Activated T-helper 1 cell treated with anti-CD3 and anti-CD28 coated beads, Interleukin-2, amount 50 U/mL, for 16 hours (primary cell): ENCODE results near the gene DCTD.
"Not testable (repeated sequence)": the region's sequence is repeated elsewhere in the genome, so short reads cannot be mapped to it uniquely, and the experiment has no call there.

Experiments used
- DNase-seq, 2 donors: peaks; one replicate each; pipeline ENCODE4 v3.0.0-alpha.2; 2020; ENCODE audit warnings: low read depth in 1 of 2, low spot score in 1 of 2

Gene DCTD

DNA sequence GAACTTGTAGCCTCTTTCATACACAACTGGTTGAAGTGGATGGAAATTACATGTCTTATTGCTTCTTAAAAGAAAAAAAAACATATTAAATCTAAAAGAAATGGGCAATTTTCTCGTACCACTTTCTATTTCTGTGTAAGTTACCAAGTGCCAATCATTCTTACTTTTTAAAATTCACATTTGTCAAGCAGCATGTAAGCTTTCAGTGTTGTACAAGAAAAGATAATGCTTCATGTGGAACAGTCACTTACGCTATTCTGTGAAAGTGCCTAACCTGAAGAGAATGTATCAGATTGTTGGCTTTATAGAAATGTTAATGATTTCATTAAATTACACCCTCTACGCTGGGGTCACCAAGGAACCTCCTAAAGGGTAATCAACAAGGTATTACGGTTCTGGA, 4.4 kb upstream of the DCTD start:
- DNase-seq: no peak

DNA sequence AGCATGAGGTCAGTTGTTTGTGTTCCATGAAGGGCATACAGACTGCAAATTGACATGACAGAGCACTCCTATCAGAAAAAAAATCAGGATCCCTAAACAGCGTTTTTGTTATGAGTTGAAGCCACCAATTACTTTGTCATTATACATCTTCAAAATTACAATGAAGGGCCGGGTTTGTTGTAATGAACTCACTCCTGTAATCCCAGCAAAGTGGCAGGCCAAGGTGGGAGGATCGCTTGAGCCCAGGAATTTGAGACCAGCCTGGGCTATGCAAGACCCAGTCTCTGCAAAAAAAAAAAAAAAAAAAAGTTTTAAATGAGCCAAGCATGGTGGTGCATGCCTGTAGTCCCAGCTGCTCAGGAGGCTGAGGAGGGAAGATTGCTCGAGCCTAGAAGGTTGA, 3.5 kb upstream of the DCTD start:
- DNase-seq: no peak

DNA sequence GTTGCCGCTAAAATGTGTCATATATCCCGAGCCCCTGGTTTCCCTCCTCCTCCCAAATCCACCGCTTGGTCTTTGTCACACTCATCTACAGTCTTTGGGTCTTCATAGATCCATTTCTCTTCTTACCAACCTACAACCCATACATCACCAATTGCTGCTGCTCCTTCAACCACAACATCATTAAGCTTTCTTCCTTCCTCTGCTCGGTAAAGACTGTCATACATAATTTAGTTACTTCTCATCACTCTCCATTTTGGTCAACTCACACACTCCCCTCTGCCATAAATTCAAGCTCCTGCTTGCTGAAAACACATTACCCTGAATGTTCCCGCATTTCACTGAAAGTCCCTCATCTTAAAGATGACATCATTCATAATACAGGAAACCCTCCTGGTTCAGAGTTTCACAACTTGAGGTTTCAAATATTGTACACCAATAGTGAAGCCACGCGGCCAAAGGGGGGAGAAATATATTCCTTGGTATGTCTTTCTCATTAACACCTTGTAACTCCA, 1.7 kb upstream of the DCTD start:
- DNase-seq: no peak

DNA sequence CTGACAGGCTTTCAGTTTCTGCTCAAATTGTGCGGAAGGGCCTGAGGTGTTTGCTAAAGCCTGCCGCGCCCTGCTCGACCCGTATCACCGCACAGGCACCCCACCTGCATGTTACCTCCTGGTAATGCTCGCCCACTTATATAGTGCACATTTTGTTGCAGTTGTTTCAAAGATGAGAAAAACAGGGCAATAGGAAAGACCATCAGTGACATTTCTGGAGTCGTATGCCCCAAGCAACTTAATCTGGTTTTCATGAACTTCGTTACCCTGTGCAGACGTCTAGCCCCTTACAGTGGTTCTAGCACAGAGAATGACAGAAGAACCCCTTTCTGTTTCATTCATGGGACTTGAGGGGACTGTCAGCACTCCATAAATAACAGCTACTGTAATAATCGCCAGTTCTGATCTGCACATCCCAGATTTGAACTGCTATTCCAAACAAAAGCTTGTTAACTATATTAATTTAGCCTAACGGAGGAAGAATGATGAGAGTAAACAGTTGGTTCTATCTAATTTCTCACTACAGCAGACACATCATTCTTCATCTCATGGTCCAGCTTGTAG, 940 bp upstream of the DCTD start:
- no peak for DNase-seq

DNA sequence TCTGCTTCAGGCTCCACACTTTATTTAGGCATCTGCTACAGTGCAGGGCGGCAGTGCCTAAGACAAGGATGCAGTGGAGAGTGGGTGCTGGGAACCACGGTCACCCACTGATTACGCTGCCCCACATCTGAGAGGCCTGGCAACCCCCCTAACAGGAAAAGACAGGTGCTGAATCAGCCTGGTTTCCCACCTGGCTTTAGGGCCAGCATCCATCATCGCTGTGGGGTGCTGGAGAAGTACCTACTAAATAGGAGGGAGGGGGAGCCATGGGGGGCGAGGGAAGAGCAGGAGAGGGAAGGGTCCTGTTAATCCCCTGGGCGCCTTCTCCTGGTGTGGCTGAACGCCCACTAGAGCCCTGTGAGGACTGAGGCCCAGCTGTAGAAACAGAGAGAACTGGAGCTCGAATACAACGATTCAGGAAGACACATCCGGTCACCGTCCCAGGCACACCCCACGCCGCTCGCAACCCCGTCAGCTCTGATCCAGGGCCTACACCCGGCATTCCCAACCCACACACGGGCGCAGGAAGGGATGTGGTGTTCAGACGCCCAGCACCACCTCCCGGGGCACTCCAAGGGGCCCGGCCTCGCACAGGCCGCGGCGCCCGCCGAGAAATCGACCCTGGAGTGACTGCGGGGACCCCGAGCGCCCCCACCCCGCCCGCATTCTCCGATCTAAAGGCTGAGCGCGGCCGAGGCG, 554 bp downstream of the DCTD start:
- DNase-seq: no peak

DNA sequence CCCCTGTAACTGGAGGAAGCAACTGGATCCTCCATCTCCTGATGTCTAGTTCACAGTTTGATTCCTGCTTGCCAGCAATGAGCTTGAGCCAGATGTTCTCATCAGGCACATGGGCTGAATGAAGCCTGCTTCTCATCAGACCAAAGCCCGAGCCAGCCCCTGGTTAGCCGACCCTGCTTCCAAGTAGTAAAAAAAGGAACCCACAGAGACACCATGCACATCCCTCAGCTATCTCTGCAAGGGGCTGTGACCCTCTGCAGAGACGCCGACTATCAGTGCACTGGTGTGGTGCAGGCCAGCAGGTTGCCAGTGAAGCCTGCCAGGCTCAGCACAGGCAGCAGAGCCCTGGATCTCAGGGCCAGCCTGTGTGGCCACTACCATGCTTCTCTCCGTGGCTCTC, 2.8 kb downstream of the DCTD start:
- DNase-seq: no peak

DNA sequence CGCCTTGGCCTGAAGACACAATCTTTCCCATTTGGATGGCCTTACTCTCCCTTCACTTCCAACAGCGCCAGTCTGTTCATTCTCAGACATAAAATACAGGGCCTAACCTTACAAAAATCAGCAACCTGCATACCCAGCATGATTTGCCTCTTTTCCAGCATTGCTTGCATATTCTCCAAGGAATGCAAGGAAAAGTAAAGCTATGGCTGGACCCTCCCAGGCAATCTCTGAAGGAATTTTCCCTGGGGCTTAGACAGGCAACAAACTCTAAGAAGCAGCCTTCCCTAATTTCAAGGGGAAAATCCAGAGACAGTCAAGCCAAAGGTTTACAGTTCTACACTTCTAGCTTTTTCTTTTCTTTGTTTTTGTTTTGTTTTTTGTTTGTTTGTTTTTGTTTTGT, 3.6 kb downstream of the DCTD start:
- no peak for DNase-seq

DNA sequence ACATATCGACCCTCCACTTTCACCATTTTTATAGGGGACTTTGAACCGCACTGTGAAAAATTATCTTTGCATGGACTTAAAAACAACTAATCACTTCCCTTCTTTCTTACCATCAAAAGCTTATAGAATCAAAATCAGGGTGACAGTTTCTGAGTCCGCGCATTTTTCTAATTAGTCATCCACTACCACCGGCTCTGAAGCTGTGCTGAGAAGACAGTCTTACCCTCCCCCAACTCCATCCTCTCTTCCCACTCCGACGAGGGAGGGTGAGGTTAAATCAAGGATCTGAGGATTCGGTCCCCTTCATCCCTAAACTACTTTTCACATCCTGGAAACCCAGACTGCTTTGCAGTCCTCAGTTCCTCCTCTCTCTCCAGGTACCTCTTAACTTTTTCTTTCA, 4.2 kb downstream of the DCTD start:
- DNase-seq: no peak

DNA sequence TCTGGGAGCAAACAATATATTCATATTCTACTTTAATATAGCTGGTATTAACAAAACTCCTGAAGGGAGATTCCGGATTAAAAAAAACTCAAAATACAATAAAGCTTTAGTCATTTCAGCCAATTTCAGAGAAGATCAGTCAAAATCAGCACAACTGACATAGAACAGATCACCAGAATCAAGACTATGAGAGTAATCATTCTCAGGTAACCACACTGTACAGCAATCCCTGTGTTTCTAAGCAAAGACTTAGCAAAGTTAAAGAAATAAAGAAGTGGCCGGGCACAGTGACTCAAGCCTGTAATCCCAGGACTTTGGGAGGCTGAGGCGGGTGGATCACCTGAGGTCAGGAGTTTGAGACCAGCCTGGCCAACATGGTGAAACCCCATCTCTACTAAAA, 9.1 kb downstream of the DCTD start:
- DNase-seq: no peak

DNA sequence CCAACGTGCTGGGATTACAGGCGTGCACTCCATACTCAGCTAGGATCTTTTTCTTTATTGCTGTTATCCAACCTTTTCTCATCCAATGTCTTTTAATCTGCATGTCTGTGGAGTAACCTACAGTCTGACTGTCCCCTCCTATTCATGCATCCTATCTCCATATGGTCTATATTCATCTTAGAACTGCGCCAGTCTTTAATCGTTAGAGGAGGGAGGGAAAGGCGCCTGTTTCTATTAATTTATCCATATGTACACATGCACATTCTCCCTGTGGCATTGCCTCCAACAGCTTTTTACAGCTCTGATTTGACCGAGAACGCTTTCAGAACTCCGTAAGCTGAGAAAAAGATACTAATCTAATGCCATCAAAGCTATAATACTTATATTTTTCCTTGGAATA, 9.8 kb downstream of the DCTD start:
- no peak for DNase-seq

DNA sequence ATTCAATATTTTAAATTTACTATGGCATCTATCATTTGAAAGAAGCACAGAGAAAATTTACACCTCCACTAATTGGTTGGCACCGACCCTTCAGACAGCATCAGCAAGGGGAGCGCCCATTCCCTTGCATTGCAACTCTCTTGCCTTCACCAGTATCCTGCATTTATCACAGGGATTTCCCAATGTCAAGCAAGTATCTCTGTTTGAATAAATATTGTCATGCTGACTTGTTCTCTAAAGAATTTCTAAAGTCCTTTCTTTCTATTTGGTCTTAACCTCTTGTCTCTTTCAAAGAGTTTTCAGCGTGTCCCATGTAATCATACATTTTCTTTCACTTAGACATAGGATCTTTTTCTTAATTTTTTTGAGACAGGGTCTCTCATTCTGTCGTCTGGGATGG, 10.4 kb downstream of the DCTD start:
- DNase-seq: no peak

DNA sequence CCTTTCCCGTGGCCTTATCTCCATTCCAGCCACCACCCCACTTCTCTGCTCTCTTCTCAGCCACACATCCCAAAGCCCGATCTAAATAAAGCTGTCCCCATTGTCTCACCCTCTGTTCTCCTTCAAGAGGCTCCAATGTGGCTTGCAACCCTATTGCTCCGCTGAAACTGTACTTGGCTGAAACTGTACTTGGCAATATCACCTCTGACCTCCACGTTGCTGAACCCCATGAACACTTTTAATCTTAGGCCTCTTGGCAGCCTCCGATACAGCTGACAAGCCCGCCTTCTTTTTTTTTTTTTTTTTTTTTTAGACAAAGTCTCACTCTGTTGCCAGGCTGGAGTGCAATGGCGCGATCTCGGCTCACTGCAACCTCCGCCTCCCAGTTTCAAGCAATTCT, 12.1 kb downstream of the DCTD start:
- no peak for DNase-seq

DNA sequence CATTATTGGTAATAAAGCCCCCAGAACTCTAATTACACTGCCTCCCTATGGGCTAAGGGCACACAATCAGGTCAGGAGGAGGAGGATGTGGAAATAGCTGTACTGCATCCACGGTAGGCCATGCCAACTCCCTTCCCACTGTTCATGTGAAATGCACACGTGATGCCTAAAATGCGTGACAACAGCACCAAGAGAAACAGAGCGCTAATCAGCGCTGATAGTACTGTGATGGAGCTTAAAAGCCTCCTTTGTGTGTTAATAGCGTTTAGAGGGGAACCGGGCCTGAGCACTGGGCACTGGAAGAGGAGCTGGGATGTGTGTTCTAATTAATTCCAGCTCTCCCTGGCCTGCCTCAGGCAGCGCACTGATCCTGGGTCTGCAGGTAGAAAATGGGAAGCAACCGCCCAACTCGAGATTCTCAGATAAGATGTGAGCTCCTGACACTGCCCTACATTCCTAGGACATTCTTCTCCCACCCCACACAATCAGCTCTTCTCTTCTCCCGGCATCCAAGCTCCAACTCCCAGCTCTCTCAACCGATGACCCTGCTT, 12.9 kb downstream of the DCTD start:
- DNase-seq: no peak

DNA sequence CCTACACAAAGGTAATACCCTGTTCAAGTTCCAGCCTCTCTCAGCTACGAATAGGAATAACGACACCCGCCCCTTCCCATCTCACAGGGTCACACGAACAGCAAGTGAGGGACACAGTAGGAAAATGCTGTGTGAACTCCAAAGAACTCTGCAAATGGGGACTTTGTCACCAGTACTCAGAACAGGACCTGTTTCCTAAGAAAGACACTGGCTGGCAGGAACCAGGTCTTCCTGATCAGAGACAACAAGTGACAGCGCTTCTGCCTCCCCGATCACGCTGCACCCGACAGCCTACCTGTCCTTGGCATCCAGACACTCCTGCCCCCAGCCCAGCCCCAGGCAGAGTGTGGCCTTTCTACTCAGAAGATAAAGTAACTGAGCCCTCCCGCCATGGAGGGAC, 14.2 kb downstream of the DCTD start:
- DNase-seq: no peak

DNA sequence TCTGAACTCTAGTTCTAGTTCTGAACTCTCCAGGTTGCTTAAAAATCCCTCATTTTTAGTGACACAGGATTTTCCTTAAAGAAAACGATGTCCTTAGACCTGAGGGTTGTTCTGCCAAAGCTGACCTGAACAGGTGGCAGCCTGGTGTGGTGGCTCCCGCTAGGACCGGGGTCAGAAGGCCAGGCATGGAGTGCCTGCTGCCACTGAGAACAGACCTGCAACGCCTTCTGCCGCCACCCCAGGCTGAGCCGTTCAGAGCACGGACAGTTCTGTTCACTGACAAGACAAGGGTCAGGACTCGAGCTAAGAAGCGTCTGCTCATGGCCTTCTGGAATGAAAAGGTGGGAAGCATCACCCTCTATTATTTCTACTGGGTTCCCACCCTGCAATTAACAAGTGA, 15.8 kb downstream of the DCTD start:
- DNase-seq: no peak

DNA sequence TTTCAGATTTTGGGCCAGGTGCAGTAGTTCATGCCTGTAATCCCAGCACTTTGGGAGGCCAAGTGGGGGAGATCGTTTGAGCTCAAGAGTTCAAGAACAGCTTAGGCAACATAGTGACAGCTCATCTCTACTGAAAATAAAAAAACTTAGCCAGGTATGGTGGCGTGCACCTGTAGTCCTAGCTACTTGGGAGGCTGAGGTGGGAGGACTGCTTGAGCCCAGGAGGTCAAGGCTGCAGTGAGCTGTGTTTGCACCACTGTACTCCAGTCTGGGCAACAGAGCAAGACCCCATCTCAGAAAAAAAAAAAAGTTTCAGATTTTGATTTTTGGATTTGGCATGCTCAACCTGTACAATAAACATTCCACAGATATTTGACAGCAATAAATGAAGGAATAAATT, 17.2 kb downstream of the DCTD start:
- not testable (repeated sequence) for DNase-seq

DNA sequence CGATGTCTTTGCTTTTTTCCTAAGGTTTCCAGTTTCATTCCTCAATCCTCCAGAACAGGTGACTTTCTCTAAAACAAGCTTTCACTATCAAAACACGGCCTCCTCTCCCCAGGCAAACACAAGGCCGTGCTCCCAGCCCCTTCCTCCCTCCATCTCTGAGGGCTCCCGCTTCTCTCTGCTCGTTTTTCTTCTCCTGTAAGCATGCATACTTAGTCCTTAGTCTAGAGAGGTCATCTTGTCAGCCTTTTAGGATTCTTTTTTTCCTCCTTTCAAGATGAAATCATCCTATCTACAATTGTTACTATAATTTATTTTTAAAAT, 18.7 kb downstream of the DCTD start:
- DNase-seq: no peak

DNA sequence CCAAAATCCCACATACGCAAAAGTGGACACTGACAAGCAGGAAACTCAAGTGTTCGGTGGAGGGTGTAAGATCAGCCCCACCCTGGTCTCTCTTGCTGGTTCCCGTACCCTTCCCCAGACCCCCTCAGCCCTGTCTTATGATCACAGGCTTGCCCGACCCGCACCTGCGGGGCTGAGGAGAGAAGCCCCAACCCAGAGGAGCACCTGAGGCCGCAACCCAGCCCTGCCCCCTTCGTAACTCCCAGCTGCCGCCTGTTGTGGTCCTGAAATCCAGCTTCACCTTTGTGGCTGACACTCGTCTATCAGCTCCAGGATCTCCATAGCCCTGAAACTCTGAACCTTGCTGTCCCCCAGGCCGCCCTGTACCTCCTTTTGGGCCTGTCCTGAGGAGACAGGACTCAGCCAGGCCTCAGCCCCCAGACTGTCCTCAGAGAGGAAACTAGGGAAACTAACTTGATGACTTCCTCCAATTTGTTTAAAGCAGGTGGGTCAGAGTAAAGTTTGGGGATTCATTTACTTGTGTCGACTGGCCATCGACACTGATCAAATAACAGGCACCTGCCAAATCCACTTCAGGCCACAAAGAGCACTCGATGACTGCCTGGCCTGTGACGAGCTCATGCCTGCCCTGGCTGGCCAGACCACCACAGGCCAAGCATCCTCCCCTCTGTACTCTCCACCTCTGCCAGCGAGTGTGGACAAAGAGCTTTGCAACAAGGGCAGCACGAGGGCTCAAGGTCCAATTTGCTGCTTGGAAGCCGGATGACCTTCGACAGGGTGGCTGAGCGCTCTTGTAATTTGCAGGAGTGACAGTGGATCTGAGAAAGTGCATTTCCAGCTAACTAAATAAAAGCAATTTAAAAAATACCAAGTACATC, 19.3 kb downstream of the DCTD start:
- DNase-seq: no peak

DNA sequence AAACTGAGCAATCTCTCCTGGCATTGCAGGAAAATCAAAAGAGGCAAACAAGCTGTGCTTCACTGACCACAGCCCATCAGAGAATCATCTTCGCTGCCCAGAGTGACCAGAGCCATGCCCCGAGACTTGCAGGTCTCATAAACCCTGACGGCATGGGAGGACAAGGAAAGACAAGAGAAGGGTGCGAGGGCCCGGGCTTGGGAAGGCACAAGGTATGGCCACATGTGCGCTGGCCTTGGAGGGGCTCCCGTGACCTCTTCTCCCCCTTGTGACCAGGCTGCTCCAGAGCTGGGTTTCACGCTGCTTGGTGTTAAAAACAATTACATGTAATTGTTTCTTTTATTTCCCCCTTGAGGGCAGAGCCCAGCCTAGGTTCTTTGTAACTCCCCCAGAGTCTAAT, 20.8 kb downstream of the DCTD start:
- no peak for DNase-seq

DNA sequence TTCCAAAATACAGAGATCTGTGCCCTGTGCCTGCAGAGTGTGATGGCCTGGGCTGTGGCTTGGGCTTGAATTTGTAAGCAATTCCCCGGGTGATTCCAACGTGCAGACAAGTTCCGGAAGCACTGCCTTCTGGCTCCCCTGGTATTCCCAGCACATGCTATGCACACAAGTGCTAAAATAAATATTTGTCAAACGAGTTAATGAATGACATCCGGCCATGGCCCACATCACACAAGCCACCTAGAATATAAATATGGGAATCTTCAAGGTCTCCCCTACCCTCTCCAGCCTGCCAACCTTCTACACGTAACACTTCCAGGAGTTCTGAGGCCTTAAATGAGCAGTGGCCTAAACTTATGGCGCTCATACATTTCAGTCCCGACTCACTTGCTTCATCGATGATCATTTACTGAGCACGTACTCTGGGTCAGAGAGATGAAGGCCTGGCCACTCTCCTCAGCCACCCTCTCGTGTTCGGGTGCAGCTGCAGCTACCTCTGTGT, 21.3 kb downstream of the DCTD start:
- DNase-seq: no peak

DNA sequence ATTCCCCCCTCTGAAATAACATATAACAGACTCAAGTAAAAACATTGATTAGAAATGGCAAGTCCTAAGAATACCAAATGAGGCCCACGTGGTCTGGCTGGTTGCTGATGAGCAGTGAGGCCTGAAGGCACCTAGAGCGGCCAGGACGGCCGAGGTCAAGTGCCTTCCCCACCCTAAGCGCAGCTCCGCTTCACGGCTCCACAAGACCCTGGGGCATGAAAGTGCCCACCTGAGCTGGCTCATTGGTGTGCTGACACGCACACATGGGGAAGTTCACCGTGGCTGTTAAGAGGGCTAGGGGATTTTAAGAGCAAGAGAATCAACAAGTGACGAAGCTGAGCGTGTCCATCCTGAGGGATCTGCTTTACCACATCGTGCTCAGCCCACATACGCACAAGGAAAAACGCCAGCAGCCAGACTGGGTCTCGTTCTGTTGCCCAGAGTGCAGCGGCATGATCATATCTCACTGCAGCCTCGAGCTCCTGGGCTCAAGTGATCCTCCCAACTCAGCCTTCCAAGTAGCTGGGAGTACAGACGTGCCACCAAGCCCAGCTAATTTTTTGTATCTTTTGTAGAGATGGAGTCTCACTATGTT, 22.4 kb downstream of the DCTD start:
- no peak for DNase-seq
